GM12801 (cell line): ENCODE data around the gene FAM9B.

Source experiments
- TF ChIP-seq, protein P1 (sequence below): IDR thresholded peaks from one replicate; pipeline ENCODE4 v1.5.1; 2011; ENCODE audit warnings: control low read depth; ENCODE audit not compliant: insufficient read length; ENCODE audit errors: extremely low read depth

Gene FAM9B

DNA sequence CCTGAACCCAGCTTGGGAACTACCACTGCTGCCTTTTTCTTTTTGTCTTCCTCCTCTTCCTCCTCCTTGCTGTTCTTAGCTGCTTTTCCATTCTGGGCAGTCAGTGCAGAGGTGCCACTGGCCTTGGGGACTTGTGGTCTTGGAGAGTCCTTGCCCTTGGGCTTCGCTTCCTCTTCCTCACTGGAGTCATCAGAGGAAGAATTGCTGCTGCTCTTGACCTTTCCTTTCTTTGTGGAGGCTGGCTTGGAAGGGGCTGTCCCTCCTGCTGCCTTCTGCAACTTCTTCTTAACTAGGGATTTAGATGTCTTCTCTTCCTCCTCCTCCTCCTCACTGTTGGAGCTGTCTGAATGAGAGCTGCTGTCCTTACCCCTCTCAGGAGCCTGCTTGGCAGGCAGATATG, 53.2 kb downstream of the FAM9B start:
- TF ChIP-seq, protein P1, sequence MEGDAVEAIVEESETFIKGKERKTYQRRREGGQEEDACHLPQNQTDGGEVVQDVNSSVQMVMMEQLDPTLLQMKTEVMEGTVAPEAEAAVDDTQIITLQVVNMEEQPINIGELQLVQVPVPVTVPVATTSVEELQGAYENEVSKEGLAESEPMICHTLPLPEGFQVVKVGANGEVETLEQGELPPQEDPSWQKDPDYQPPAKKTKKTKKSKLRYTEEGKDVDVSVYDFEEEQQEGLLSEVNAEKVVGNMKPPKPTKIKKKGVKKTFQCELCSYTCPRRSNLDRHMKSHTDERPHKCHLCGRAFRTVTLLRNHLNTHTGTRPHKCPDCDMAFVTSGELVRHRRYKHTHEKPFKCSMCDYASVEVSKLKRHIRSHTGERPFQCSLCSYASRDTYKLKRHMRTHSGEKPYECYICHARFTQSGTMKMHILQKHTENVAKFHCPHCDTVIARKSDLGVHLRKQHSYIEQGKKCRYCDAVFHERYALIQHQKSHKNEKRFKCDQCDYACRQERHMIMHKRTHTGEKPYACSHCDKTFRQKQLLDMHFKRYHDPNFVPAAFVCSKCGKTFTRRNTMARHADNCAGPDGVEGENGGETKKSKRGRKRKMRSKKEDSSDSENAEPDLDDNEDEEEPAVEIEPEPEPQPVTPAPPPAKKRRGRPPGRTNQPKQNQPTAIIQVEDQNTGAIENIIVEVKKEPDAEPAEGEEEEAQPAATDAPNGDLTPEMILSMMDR = no peak
